ENCODE measurements around the gene KDM3B.

KDM3B gene

DNA sequence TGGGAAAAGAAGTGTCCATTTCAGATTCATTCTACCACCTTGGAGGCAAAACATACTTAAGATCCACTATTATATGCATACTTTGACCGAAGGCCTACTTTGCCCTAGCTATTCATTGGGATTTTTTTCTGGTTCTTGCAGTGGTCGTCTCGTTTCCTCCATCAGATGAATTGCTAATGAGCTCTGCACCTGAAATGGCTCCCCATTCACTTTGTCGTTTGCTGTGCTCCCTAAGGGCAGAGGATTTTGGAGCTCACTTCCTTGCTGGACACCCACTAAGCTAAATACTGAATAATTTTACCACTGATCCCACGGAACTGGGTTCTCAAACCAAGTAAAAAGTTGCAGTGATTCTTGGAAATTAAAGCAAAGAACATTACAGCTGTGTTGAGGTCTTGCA, 1.9 kb downstream of the KDM3B start:
- TF ChIP-seq, protein P1, sequence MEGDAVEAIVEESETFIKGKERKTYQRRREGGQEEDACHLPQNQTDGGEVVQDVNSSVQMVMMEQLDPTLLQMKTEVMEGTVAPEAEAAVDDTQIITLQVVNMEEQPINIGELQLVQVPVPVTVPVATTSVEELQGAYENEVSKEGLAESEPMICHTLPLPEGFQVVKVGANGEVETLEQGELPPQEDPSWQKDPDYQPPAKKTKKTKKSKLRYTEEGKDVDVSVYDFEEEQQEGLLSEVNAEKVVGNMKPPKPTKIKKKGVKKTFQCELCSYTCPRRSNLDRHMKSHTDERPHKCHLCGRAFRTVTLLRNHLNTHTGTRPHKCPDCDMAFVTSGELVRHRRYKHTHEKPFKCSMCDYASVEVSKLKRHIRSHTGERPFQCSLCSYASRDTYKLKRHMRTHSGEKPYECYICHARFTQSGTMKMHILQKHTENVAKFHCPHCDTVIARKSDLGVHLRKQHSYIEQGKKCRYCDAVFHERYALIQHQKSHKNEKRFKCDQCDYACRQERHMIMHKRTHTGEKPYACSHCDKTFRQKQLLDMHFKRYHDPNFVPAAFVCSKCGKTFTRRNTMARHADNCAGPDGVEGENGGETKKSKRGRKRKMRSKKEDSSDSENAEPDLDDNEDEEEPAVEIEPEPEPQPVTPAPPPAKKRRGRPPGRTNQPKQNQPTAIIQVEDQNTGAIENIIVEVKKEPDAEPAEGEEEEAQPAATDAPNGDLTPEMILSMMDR (IDR thresholded peaks at IDR 0.05; ENCODE audit: low read depth, low read length, missing control alignments), result no peak
- DNase-seq (ENCODE audit: extremely low read depth, low read depth), result no peak
- peak overlapping the region; percentile 89 for H3K4me3 ChIP-seq (replicated peaks; ENCODE audit: low read depth, low read length)

DNA sequence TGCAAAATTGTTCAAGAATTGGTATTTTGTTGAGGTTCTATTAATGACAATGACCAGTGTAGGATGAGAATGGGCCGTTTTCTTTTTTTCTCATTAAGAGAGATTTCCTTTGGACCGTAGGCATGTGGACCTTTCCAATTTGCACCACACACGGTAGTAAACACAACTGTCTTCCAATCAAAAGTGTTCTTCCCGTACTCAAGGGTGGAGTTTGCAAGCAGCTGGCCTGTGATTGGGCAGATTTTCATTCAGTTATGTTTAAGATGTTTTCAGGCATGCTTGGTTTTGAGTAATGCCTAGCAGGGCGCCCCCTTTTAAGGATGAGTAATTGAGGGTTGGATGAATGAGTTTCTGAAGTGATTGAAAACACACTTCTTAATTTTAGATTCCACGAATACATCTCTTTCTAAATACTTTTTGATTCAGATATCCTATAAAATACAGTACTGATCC, 2.5 kb downstream of the KDM3B start:
- DNase-seq (ENCODE audit: extremely low read depth, low read depth), result peak; percentile 73
- TF ChIP-seq, protein P1 (IDR thresholded peaks at IDR 0.05; ENCODE audit: low read depth, low read length, missing control alignments), result no peak
- peak overlapping the region; percentile 89 for H3K4me3 ChIP-seq (replicated peaks; ENCODE audit: low read depth, low read length)

DNA sequence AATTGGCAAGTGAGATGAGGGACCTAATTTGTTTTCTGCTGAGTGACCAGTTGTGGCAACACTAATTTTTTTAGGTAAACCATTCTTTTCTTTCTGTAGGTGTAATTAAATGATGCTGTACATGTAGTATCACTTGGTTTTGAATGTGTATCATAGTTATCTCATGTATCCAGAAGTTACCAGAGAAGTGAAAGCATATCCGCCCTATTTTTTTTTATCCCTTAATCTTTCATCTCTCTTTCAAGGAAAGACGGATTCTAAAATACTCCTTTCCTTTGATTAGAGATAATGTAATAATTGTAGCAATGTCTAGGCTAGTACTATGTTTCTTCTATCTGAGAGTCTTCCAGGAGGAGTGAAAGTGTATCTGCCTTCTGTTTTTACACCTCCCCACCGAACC, 7.1 kb downstream of the KDM3B start:
- no peak overlapping the region for H3K4me3 ChIP-seq (replicated peaks; ENCODE audit: low read depth, low read length)
- TF ChIP-seq, protein P1 (IDR thresholded peaks at IDR 0.05; ENCODE audit: low read depth, low read length, missing control alignments), result no peak
- DNase-seq (ENCODE audit: extremely low read depth, low read depth), result no peak

DNA sequence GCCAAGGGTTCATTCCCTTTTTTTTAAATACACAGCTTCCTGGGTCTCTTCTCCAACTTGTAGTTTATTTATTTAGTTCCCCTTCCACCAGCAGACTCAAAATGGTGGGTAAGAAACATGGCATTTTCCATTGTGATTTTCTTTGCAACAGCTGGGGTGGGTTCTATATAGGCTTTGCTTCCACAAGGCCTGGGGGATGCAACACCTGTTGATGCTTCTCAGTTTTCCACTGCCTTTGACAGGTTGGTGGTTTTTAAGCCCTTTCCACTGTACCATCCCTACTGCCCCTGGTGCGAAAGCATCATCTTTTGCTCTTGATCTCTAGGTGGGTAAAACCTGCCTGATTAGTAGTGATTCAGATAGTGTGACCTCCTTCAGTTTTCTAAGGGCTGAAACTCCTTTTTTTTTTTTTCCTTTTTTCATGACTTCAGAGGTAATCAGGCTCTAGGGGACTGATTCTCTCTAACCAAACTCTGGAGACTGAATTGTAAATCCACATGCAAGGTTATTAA, 8.5 kb downstream of the KDM3B start:
- TF ChIP-seq, protein P1 (IDR thresholded peaks at IDR 0.05; ENCODE audit: low read depth, low read length, missing control alignments), result no peak
- DNase-seq (ENCODE audit: extremely low read depth, low read depth), result no peak
- no peak overlapping the region for H3K4me3 ChIP-seq (replicated peaks; ENCODE audit: low read depth, low read length)

DNA sequence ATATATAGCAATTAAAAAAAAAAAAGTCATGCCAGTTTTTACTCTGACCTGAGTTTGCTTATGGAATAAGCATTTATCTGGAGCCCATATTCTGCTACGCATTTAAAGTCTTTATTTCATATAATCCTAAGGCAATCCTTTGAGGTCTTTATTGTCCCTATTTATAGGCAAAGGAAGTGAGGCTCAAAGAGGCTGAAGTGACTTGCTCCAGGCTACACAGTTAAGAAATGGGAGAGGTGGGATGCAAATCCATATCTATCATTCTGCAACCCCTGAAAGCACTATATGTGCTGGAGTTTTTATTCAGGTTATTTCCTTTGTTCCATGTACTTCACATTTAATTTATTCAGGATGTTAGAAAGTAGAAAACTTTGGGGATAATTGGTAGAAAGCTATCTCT, 12.1 kb downstream of the KDM3B start:
- H3K4me3 ChIP-seq (replicated peaks; ENCODE audit: low read depth, low read length), result no peak overlapping the region
- TF ChIP-seq, protein P1 (IDR thresholded peaks at IDR 0.05; ENCODE audit: low read depth, low read length, missing control alignments), result no peak
- no peak for DNase-seq (ENCODE audit: extremely low read depth, low read depth)

DNA sequence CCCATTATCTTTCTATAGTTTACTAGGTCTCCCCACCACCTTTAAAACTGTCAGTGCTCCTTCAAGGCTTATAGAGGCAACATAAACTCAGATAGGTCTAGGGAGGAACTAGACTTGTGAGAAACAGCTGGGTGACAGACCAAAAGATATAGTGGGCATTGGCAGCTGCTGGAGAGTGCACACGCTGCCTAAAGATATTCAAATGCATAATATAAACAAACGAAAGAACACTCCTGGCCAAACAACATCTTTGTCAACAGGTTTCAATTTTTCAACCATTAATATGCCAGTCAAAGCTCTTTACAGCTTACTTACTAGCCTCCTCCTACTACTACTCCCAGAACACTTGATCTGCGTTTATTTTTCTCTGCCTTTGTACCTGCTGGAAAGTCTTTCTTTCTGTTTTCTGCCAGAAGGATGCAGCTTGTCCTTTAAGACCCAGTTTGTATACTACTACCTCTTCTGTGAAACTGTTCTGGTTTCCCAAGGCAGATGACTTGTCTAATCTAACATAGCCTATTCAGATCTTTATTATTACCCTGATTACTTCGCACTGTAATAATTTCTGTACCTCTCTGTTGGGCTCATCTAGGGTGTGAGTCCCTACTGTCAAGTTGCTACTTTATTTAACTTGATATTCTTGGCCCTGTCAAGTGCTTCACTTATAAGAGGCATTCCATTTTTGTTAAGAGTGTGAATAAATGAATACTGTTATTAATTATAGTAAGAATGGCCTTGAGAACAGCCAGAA, 14.3 kb downstream of the KDM3B start:
- DNase-seq (ENCODE audit: extremely low read depth, low read depth), result no peak
- H3K4me3 ChIP-seq (replicated peaks; ENCODE audit: low read depth, low read length), result no peak overlapping the region
- TF ChIP-seq, protein P1 (IDR thresholded peaks at IDR 0.05; ENCODE audit: low read depth, low read length, missing control alignments), result no peak

Measured in HFF-Myc (cell line).